ENCODE results near the gene ATP11A. TPM values are rescaled to one million over a fixed set of nuclear protein-coding genes. Genes with fewer than 3 reads are reported as not detected.

Gene ATP11A
- total RNA-seq, 1 experiment from 2014 or later = 65.3 TPM

DNA sequence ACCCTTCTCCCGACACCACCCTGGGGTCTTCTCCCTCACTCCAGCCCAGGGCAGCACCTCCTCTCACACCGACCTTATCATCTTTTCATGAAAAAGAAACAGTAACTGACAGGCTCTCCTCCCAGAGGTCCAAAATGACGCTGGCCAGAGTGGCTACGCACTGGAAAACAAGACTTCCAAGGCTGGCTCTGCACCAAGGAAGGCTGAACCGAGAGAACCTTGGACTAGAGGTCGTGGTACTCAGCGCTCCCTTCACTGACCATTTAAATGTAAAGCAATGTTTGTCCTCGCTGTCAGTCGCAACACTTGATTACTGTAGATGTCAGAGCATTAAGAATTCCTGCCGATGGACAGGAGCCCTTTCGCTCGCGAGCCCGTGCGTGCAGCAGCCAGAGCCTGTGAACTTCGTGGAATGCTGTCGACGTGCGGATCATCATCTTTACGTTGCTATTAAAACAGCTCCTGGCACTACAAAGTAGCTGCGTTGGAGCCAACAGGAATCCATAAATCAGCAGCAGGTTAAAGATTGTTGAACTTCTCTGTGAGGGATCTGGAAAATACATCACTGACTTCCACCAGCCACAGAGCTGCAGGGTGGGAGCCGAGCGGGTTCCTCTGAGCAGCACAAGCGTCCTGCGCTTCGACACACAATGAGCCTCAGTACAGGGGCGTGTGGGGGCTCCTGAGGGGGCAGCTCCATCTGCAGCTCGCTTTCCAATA, 153.7 kb downstream of the ATP11A start:
- H2BK15ac ChIP-seq (ENCODE audit: low read depth, low read length) = no peak overlapping the region
- no peak overlapping the region for H3K56ac ChIP-seq (ENCODE audit: insufficient read length, low read depth, low read length)
- no peak for DNase-seq
- H3K9ac ChIP-seq (ENCODE audit: extremely low read depth, insufficient read length, low read length) = no peak overlapping the region
- no peak overlapping the region for H2BK12ac ChIP-seq (ENCODE audit: insufficient read length, low read depth, low read length)
- no peak overlapping the region for H4K8ac ChIP-seq (replicated peaks; ENCODE audit: insufficient read length, low read depth, low read length)
- H3K14ac ChIP-seq (ENCODE audit: insufficient read depth, low read length) = no peak overlapping the region
- H3K9me3 ChIP-seq (ENCODE audit: control insufficient read depth, low read depth, low read length) = no peaks in the 10 kb centered on the region
- H3K79me1 ChIP-seq (ENCODE audit: insufficient read depth, low read depth, low read length, poor library complexity, severe bottlenecking) = no peaks in the 10 kb centered on the region
- Mint-ChIP-seq H3K4me1 (peaks cover 4 to 8% of the 10 kb centered on the region in 2 experiments; a peak in 3 of 4 replicates), H3K27ac (peak overlapping the region in 1 of 3 experiments; percentile 71; a peak in 3 of 7 replicates), H3K9me3 (peaks cover 0 to 6% of the 10 kb centered on the region in 2 experiments; a peak in 1 of 5 replicates), H3K4me3 (no peak overlapping the region; a peak in 1 of 5 replicates), H3K36me3 (ENCODE audit: insufficient read depth in 1 of 3, low read depth in 3 of 3) (peaks cover 28 to 57% (median 54%) of the 10 kb centered on the region in 3 experiments; a peak in 6 of 7 replicates), H3K27me3 (ENCODE audit: low read depth) (no peaks in the 10 kb centered on the region)
- no CpG with 5 or more reads among the region's 28 CpGs for WGBS (ENCODE audit: extremely low coverage, insufficient read length, low lambda C conversion rate)
- H3K27me3 ChIP-seq (ENCODE audit: insufficient read depth, low read length) = no peaks in the 10 kb centered on the region
- TF ChIP-seq, protein P1, sequence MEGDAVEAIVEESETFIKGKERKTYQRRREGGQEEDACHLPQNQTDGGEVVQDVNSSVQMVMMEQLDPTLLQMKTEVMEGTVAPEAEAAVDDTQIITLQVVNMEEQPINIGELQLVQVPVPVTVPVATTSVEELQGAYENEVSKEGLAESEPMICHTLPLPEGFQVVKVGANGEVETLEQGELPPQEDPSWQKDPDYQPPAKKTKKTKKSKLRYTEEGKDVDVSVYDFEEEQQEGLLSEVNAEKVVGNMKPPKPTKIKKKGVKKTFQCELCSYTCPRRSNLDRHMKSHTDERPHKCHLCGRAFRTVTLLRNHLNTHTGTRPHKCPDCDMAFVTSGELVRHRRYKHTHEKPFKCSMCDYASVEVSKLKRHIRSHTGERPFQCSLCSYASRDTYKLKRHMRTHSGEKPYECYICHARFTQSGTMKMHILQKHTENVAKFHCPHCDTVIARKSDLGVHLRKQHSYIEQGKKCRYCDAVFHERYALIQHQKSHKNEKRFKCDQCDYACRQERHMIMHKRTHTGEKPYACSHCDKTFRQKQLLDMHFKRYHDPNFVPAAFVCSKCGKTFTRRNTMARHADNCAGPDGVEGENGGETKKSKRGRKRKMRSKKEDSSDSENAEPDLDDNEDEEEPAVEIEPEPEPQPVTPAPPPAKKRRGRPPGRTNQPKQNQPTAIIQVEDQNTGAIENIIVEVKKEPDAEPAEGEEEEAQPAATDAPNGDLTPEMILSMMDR (conservative IDR thresholded peaks at IDR 0.05) = no peak
- no peak overlapping the region for H2BK5ac ChIP-seq (ENCODE audit: insufficient read length, low read length)
- H2AFZ ChIP-seq (ENCODE audit: low read length) = no peak overlapping the region
- no peak overlapping the region for H3K18ac ChIP-seq (ENCODE audit: insufficient read length, low read depth, low read length)
- H3K4ac ChIP-seq (ENCODE audit: low read depth, low read length) = no peak overlapping the region
- no peak overlapping the region for H4K5ac ChIP-seq (ENCODE audit: insufficient read length, low read depth, low read length)
- H3K4me1 ChIP-seq (ENCODE audit: insufficient read depth, low read length) = no peaks in the 10 kb centered on the region
- no peak overlapping the region for H3K23ac ChIP-seq (ENCODE audit: insufficient read length, low read depth, low read length)
- no peak overlapping the region for H3T11ph ChIP-seq (ENCODE audit: low read length)
- H2BK120ac ChIP-seq (ENCODE audit: low read depth, low read length, poor library complexity, severe bottlenecking) = no peak overlapping the region
- H4K91ac ChIP-seq (ENCODE audit: insufficient read length, low read depth, low read length) = no peak overlapping the region
- H2BK20ac ChIP-seq (ENCODE audit: low read depth, low read length, poor library complexity, severe bottlenecking) = no peak overlapping the region
- H3K27ac ChIP-seq (ENCODE audit: insufficient read length, low read depth, low read length) = no peak overlapping the region
- no peak overlapping the region for H3K4me2 ChIP-seq (ENCODE audit: insufficient read depth, insufficient read length, low read length)
- H2AK5ac ChIP-seq (ENCODE audit: insufficient read length, low read length) = no peak overlapping the region
- H3K79me2 ChIP-seq (ENCODE audit: insufficient read depth, low read length) = no peaks in the 10 kb centered on the region
- H4K20me1 ChIP-seq (ENCODE audit: control insufficient read depth, insufficient read depth, insufficient read length) = no peaks in the 10 kb centered on the region
- no peaks in the 10 kb centered on the region for H3K23me2 ChIP-seq (ENCODE audit: insufficient read length, low read depth, low read length, poor library complexity, severe bottlenecking)

Measured in H9 (cell line).